Smooth muscle cell of the pulmonary artery (primary cell): ENCODE data around the gene CBFA2T2. TPM values are rescaled to one million over a fixed set of nuclear protein-coding genes. Genes with fewer than 3 reads are reported as not detected.

ENCODE experiments used
- total RNA-seq: library from RNA; depleted of rRNA; stranded (reverse); fragments of >200 nt; gene quantifications from 2 replicates; pipeline ENCODE4 v1.2.3, GENCODE V29; 2014

The CBFA2T2 gene
- total RNA-seq: 7.4 and 8.2 TPM in 2 replicates

DNA sequence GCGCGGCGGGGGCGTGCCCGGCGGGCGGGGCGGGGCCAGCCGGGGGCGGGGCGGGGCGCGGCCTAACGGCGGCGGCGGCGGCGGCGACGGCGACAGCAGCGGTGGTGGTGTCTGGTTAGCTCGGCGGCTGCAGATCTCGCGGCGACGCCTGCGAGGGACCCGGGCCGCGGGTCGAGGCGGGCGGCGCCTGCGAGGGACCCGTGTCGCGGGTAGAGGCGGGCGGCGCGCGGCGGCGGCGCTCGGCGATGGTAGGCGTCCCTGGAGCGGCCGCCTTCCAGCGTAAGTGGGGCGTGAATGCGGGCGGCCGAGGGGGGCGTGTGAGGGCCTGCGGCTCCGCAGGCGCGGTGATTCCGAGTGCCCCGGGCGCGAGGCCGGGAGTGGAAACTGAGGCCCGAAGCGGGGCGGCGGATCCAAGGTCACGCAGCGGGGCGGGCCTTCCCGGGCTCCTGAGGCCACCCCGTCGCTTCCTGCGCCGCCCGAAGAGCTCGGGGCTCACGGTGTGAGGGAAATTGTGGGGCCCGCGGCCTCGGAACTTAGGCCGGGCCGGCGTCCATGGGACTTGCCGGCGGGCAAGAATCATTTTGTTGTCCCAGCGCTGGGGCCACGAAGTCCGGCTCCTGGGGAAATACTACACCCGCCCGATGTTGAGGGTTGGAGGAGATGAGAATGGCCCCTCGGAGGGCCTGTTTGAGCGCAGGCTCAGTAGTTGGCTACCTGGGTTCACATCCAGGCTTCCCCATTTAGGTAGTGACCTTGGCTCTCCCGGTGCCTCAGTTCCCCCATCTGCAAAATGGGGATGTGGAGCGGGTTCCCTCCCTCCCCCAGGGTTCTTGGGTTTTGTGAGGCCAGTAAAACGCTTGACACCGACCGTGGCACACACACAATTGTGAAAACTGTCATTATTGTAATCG, at the start of gene CBFA2T2:
CBFA2T2 (plus strand) TSS at position 74 of the 911 bp plus-strand sequence; CDS start at position 246, 172 bp downstream.

DNA sequence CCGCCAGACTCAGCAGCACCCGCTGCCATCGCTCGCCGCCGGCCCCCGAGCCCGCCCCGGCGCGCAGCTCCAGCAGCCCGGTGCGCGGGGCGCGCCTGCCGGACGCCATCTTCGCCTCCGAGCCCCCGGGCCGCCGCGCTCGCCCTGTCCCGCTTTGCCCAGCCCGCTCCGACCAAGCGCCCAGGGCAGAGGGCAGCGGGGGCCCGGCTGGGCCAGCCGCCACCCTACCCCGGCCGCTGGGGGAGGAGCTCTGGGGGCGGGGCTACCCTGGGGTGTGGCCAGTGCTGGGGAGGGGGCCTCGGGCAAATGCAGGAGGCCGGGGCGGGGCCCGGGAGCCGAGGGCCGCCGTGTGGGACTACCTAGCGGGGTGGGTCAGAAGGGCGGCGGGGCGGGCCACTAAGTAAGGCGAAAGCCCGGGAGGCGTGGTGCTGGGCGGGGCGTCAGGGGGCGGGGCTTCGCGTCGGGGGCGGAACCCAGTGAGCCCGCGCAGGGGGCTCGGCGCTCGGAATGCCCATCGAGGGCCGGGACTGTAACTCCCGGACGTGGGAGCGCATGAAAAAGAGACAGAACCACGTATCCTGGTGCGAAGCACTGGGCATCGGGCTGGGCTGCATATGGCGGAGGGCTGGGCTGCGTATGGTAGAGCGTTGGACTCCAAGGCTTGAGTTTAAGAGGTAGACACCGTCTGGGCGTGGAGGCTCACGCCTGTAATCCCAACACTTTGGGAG, 46.2 kb upstream of the CBFA2T2 start, which contains the start of gene SNTA1:
SNTA1 (minus strand) TSS at position 252 of the 728 bp plus-strand sequence; CDS start at position 109, 143 bp downstream.

DNA sequence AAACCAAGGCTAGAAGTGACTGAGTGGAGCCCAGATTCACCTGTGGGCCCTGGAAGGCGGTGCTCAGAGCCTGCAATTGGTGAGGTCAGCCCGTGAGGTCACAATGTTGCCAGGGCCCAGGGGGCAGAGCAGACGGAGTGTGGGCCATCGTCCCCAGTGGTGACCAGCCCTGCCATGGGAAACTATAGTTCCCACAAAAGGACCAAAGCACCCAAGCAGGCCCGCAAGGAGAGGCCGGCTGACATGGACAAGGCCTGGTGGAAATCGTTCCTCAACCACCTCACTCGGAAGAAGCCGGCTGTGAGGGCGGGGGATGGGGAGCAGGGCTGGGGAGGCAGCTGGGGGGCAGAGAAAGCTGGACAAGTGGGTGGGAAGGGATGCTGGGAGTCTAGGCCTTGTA, 172.3 kb downstream of the CBFA2T2 start, which contains the start of gene C20orf144:
C20orf144 (plus strand) TSS at position 156 of the 400 bp plus-strand sequence; CDS start at position 175, 19 bp downstream.

DNA sequence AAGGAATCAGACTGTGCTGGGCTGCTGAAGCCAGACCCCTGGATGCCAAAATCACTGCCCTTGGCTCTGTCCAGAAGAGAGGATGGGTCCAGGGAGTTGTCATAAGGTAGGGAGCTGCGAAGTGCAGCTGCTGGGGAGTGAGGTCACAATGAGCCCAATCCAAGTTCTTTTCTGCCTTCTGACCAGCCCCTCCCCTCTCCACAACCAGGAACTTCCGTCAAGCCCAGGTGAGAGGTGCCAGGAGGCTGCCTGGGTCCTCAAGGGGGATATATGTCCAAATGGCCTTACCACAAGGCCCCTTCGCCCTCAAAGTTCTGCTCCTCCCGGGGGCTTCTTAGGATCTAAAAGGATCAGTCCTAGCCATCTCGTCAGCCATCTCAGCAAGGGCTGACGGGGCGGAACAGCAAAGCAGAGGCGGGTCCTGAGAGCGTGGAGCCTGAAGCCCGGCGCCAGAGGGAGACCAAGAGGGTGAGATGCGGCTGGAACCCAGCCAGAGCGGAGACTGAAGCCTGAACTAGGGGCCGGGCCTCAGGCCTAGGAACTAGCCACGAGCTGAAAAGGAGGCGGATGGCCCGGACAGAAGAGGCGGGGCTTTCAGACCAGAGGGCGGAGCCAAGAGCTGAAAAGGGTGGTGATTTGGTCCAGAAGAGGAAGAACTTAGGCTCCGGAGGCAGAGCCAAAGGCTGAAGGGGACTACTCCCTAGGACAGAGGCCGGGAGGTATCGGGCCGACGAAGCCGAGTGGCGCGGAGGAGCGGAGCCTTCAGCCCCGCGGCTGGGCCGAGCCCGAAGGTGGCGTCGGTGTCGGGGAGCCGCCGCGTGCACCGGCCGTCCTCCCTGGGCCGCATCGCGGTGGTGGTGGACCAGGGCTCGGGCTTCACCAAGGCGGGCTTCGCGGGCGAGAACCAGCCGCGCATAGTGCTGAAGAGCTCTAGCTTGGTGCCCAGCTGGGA, 176.7 kb downstream of the CBFA2T2 start, which contains the start of gene ACTL10:
ACTL10 (plus strand) TSS at position 651 of the 952 bp plus-strand sequence. CDS start 555 bp downstream, outside the sequence.

DNA sequence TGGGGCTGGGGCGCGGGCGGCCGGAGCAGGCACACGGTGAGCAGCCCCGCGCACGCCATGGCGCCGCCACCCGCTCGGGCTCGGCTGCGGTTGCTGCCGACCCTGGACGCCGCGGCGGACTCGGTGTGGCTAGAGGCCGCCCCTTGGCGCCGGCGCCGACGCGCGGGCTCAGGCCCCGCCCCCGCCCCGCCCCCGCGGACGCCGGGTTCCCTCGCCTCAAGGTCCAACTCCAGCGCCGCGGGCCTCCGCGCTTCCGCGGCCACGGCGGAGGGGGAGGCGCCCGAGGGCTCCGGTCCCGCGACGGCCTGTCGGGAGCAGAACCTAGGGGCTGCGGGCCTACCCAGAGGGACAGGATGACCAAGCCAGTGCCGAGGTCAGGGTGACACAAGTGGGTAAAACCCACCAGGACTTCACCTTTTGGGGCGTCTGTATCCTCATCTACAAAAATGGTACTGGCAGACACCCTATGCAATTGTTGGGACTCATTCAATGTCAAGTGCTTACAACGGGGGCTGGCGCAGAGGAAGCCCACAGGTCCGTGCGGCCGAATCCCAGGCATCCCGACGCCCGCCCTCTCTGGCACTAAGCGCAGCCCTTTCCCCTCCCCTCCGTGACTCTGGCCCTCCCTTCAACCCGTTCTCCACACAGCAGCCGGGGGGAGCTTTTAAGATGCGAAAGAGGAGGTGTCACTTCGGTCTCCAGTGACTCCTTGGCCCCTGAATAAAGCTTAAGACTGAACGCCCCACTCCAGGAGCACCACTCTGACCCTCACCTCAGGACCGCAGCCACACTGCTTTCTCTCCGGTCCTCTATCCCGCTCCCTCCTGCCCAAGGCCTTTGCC, 184.6 kb downstream of the CBFA2T2 start, which contains the start of gene NECAB3:
NECAB3 (minus strand) TSS at position 135 of the 842 bp plus-strand sequence; CDS start at position 59, 76 bp downstream.

DNA sequence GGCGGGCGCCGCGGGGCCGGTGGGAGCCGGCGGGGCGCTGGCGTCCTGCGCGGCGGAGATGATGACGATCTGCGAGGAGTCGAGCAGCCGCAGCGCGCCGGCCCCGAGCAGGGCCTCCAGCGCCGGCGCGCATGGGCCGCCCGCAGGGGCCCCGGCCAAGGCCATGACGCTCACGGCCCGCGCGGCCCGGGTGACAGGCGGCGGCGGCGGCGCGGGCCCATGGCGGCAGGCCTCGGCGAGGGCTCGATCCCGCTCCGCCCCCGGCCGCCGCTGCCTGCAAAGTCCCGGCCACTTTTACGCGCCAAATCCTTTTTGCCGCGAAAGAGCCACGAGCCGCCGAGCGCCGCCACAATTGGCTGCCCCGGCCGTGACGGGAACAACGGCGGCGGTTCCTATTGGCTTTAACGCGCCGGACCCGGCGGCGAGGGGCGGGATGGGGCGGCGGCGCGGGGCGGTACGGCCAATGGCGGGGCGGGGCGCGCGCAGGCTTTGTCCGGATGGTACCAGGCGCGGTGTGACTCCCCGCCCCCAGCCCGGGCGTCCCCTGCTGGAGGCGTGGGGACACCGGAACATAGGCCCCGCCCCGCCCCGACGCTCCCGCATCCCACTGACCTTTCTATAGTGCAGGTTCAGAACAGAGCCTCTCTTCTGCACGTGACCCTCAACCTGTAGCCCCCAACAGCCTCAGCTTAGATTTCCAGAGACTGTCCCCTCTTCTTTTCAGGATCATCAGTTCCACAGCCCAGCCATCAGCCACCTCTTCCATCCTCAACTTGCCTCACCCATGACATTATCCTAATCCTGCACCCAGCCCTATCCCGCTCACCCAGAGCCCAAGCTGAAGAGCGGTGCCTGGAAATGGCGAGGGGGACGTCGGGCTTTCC, 196.4 kb downstream of the CBFA2T2 start, which contains the start of gene E2F1:
E2F1 (minus strand) TSS at position 286 of the 884 bp plus-strand sequence; CDS start at position 165, 121 bp downstream.

Other genes starting within 250 kb of the CBFA2T2 start
- gene BPIFB1, start 206.9 kb upstream of the CBFA2T2 start, total RNA-seq: 0.07 TPM in 1 of 2 replicates, not detected in the other
- 15.4 and 16.4 TPM in 2 replicates for gene CDK5RAP1, start 88.6 kb upstream of the CBFA2T2 start, total RNA-seq
- 27.1 and 31.1 TPM in 2 replicates for gene SNTA1, start 46.3 kb upstream of the CBFA2T2 start, total RNA-seq
- 0.03 TPM in 1 of 2 replicates, not detected in the other for gene C20orf144, start 172.2 kb downstream of the CBFA2T2 start, total RNA-seq
- gene ACTL10, start 176.8 kb downstream of the CBFA2T2 start, total RNA-seq: 2.3 and 3.5 TPM in 2 replicates
- gene NECAB3, start 184.3 kb downstream of the CBFA2T2 start, total RNA-seq: 16.0 and 28.8 TPM in 2 replicates
- 4.3 and 4.6 TPM in 2 replicates for gene E2F1, start 196.3 kb downstream of the CBFA2T2 start, total RNA-seq
- gene PXMP4, start 230.2 kb downstream of the CBFA2T2 start, total RNA-seq: 5.9 and 6.9 TPM in 2 replicates
- gene ZNF341, start 241.9 kb downstream of the CBFA2T2 start, total RNA-seq: 1.6 and 2.0 TPM in 2 replicates